Measurements from ENCODE around the gene CARMIL1.

Gene CARMIL1

DNA sequence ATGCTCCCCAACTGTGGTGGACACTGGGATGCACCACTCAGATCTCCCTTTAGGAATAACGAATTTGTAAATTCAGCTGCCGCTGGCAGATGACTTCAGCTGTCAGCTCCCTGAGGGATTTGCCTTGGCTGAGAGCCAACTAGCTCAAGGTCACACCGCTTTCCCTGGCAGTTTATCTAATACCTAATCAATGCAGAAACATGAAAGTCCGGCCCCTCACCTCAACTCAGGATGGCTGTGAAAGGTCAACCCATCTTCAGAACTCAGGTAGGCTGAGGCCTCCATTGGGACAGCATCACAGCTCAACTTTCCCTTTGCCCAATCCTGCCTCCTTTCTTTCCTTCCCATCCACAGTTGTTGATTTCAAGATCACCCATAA is 350.0 kb downstream of the CARMIL1 start:
- no peak for FAIRE-seq

DNA sequence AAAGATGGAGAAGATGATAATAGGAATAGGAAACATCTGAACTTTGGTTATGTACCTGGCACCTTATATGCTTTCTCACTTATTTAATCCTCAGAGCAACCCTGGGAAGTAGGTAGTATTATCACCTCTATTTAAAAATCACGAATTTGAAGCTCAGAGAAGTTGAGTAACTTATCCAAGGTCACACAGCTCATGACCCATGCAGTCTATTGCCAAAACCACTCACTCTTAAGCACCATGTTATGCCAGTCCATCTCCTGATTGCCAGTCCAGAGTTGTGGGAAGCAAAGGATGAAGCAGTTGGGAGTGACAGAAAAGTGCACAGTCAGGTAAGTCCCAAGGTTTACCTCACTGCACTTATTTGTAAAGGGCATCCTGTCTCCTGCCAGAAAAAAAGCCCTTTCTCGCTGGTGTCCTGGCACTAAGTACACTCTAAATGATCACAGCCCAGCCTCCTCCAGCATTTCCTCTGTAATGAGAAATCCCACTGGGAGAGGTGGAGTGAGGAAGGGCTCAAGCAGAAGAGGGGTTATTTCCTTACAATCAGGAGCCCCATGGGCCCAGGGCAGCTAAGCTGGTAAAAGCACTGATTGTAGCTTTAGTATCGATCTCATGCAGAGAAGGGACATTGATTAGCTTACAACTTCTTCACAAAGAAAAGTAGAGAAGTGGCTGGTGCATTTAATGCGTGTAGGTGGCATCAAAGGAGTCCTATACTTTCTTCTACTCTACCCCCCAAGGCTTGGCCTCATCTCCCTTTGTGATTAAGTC is 351.5 kb downstream of the CARMIL1 start:
- no peak for FAIRE-seq

DNA sequence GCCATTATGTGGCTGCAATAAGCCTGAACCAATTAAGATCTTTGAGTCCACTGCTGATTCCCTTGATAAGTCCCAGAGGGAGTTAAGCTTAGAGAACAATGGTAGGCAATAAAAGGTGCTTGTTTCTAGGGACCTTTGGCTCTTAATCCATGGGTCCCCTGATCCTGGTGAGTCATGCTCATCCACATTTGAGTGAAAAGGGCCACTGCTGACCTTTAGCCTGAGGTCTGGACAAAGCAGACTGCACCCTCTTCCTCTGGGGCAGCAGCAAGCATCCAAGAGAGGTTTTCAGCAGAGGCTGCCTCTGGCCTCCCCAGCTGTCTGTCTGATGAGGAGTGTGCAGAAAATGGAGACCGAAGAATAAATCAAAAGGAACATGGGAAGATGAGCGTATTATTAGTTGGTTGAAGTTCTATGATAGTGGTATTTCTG is 356.7 kb downstream of the CARMIL1 start:
- no peak for FAIRE-seq

DNA sequence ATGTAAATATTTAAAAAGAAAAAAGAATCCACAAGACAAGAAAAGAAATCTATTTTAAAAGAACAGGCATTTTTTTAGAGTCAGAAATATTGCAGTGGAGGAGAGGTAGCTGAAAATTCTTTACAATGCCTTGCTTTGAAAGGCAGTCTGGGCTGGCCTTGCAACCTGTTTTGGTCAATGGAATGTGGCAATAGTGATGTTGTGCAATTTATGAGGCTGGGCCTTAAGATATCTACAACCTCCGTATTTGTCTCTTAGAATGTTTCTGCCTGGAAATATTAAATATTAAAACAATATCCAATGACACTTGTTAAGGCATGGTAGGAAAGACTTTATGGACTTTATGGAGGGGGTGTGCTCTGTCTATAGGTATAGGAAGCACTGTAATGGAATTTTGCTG is 358.0 kb downstream of the CARMIL1 start:
- FAIRE-seq = no peak

DNA sequence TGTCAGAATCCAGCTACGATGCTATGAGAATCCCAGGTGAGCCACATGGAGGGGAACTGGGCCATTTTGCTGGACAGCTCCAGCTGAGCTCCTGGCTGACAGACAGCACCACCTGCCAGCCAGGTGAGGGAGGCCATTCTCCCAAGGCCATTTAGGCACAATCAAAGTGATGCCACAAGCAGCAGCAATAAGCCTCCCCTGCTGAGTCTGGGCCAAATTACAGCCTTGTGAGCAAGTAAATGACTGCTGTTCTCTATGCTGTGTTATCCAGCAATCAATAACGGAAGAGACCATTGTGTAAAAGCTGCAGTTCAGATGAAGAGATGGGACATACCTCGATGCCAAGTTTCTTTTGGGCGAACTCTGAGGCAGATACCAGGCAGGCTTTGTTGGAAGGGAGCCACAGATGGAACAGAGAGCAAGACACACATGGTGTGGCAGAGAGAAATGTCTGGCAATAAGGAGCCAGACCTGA is 358.8 kb downstream of the CARMIL1 start:
- FAIRE-seq = no peak

DNA sequence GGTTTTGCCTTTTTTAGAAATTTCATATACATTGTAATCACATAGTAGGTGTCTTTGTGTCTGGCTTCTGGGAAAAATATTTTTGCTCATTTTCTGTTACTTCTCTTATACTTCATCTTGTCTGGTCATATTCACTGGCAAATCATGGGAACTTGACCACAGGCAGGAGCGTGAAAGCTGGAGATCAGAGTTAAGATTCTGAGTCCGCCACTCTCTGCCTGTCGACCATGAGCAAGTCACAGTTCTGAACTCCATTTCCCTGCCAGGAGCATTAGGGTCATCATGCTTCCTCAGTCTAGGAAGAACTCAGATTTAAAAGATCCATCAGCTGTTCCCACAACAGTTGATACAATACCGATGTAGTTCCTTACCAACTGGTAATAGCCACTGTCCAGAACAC is 360.5 kb downstream of the CARMIL1 start:
- no peak for FAIRE-seq

DNA sequence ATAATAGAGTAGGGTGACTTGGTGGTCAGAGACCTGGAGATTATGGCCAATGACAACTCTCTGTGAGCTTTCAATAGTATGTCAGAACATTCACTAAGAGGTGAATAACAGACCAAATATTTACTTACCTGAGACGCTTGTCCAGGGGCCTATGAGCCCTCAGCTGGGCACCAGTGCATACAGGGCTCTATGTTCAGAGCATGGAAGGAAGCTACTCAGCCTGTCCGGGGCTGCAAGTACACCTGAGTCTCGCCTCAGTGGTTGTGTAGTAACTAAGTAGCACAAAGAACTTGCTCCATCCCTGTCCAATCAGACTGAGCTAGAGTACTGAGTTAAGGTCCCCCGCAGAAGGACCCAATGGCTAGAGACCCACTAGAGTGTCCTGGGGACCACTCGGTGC is 361.3 kb downstream of the CARMIL1 start:
- no peak for FAIRE-seq

DNA sequence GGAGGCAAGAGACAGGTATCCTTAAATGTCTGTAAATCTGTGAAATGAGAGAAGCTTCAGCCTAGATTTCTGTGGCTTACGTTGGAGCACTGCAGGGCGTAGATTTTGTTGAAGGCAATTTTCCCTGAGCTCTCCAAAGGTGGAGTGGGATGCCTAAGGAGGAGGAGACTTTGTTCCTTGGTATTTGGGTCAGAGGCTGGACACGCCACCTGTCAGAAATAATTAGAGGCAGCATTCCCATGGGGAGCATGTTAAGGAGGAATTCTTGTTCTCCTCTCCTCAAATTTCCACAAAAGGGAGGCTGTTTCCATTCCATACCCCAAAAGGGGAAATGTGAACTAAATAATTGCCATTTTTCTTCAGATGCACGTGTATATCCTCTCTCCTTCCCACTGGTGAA is 361.7 kb downstream of the CARMIL1 start:
- FAIRE-seq = no peak

DNA sequence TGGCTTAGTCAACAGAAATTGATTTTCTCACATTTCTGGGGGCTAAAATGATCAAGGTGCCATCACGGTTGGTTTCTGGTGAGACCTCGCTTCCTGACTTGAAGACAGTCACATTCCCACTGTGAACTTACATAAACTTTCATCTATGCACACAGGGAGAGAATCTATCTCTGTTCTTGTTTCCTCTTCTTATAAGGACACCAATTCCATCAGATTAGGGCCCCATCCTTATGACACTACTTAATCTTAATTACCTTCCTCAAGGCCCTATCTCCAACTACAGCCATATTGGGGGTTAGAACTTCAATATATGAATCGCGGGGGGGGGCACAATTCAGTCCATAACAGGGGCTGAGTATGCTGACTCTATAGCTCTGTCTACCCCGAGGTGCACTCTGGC is 362.2 kb downstream of the CARMIL1 start:
- FAIRE-seq = no peak

DNA sequence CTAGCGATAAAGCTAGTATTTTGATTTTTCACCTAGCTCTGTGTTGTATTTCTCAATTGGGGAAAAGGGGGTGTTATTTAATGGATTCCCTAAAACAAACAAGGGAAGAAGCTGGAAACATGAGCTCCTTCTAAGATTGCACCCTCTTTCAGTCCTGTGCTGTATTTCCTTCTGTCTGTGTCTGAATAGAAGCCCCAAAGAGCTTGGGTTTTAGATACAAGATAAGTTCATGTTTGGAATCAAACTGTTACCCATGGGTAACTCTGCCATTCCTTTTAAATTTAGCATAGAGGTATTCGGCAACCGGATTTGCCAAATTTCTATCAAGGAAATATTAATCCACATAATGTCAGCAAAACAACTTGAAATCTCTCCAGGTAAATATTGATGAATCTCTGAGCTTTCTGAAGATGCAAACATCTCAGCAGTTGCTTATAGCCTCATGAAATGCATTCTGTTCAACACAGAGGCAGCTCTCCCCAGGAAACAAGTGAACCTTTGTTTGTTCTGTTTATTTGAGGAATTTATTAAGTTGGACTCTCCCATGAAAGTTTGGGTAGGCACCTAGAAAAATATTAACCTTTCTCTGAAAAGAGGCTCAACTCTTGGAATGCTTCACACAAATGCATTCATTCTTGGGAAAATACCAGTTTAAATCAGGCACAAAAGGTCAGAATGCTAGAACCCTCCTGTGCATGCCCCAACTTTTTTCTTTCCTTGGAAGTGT is 362.9 kb downstream of the CARMIL1 start:
- no peak for FAIRE-seq

DNA sequence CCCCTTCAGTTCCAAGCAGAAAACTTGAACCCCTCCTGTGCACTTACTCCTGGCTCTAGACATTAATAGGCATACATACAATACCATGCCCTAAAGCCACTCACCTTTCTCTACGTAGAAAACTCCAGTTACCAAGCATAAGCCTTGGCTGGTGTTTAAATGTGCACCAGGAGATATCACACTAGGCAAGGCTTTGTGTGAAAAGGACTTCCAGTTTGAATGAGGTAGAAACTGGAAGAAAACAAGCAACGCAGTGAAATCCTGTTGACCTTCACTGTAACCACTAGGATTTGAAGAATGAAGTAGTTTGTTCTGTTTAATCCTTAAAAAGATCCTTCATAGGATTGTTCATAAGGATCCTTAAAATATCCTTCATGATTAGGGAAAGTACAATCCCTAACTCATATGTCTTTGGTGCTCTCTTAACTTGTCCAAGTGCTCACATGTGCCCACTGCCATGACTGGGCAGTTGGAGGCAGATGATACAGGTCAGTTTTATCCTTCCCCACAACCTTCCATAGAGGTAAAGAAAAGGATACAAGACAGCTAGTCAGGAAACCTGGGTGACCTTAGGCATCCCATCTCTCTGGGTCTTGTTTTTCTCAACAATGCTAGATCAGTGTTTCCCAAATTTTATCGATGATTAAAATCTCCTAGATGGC is 363.6 kb downstream of the CARMIL1 start:
- FAIRE-seq = no peak

DNA sequence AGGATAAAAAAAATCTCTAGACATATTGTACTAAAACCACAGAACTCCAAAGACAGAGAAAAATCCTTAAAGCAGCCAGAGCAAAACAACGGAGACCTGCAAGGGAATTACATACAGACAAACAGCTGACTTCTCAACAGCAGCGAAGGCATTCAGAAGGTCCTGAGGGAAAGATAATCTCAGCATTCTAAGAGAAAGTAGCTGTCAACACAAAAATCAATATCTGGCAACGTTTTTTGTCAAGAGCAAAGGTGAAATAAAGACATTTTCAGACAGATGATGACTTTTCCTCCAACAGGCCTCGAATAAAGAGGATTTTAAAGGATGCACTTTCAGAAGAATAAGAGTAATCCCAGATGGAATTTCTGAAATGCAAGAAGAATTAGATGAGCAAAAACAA is 366.7 kb downstream of the CARMIL1 start:
- FAIRE-seq = no peak

DNA sequence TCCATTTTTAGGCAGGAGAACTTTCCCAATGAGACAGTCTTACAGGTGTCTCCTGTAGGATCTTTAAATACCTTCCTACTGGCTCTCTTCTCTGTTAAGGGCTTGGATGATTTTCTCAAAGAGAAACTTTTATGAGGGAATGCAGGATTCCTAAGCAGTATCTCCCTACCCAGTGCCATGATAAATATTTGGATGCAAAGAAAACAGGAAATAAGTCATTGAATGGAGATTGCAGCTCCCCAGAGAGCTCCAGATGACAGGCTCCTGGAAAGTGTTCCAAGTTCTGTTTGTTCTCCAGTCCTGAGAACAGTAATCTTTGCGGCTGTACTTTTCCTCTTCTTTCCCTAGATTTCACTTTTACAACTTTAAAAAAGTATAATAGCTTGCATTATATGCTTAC is 370.4 kb downstream of the CARMIL1 start:
- FAIRE-seq = no peak

DNA sequence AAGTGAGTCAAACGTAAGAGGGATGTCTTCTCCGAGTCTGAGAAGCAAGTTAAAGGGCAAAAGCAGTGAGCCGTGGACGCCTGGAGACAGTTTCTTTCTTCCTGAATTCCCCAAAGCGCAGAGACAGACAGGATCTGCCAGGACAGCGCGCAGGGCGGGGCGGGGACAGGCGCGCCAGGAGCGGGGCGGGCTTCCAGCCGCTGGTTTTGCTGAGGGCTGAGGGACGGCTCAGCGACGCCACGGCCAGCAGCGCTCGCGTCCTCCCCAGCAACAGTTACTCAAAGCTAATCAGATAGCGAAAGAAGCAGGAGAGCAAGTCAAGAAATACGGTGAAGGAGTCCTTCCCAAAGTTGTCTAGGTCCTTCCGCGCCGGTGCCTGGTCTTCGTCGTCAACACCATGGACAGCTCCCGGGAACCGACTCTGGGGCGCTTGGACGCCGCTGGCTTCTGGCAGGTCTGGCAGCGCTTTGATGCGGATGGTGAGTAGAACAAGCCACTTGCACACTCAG is 372.9 kb downstream of the CARMIL1 start, which contains the start of gene SCGN:
TSS of gene SCGN (plus strand) at position 209 of the 509 bp plus-strand sequence. CDS start at position 398, 189 bp downstream.
- FAIRE-seq = no peak

DNA sequence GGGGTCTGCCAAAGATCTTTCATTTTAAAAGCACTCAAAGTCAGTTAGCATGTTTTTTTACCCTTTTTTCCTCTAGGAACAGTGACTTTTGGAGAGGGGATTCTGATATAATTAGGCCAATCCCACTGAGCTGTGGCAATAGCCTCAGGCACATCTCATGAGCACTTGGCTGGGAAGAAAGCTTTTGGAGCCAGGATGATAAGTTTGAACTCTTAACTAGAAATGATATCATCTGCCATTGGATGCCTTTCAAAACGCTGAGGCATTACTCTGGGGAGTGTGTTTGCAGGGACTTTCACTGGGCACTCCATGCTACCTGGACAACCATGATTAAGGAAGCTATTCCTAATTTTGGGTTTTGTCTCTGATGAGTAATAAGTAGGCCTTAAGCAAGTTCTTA is 376.5 kb downstream of the CARMIL1 start:
- FAIRE-seq = no peak

DNA sequence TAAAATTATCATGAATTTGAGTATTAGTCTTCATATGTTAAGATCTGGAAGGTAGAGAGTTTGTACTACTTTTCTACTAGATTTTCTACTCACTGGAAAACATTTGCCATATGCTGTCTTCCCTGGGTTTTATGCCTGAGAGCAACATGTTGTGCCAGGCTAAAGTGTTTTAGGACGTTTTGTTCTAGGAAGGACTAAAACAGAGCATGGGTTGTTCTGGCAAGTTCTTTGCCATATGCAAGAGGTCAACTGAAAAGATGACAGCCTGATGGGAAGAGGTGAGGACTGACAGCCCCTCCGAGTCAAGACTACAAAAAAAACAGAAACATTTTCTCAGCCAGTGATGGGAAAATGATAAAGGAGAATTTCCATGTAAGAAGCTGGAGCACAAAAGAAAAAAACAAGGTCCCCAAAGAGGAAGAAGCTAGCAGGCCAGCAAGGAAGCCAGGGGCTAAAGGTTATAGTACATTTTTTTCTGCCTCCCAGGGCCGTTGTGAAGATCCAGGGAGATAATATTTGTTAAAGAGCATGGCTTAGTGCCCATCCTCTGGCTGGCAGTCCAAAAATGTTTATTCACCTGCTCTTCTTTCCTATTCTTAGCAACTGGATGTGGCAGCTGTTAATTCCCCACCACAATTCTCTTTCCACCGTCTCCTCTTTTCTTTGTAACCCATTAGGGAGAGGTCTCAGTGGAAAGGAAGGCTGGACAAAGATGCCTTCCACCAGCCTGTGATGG is 380.6 kb downstream of the CARMIL1 start:
- FAIRE-seq = no peak

DNA sequence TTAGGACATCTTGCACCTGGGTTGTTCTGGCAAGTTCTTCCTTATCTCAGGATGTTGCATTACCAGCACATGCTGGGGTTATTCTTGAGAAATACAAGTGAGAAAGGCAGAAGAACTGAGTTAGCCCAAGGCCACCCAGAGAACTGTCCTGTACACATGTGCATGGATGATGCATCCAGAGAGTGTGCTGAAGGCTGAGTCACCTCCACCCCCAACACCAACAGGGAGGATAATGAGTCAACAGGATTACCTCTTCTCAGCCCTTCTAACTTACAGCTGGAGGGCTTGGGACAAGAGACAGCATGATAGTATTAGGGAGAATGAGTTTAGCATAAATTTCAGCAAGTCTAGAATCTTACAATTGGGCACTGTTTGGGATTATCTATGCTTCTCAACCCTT is 381.3 kb downstream of the CARMIL1 start:
- FAIRE-seq = no peak

DNA sequence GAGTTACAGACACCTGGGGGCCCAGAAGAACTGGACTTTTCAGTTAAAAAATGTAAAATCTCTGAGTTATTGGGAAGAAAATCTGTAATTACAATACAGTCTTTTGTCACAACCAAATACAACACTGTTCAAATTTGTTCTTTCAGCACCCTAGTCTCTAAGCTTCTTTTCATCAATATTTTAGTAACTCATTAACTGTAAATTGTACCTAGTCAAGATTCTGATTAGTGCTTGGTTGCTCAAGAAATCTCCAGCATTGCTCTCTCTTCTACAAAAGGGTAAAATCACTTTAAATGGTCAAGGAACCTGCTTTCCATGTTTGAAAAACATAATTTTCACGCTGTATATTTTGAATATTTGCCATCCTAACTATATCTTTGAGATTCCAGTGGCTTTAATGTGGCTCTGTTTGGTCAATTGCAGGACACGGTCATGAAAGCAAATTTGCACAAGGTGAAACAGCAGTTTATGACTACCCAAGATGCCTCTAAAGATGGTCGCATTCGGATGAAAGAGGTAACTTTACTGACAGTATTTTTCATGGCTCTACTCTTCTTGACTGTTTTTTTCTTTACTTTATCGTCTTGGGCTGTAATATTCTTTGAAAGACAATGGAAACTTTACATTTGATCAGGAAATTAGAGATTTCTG is 382.1 kb downstream of the CARMIL1 start:
- no peak for FAIRE-seq

DNA sequence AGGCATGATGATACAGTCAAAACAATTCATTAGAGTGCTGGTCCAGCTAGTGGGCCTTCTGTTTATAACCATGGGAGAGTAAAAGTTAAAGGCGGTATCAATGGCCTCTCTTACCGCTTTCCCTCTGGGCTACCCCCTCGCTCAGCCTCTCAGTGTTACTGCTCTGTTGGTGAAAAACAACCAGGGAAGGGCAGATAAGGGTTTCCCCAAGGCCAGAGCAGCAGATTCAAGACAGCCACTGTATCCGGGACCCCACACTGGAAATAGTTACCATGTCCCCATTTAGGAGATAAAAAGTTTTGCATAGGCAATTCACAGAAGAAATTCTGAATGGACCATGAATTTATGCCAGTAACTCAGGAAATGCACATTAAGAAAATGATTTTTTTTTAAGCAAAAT is 386.3 kb downstream of the CARMIL1 start:
- FAIRE-seq = no peak

DNA sequence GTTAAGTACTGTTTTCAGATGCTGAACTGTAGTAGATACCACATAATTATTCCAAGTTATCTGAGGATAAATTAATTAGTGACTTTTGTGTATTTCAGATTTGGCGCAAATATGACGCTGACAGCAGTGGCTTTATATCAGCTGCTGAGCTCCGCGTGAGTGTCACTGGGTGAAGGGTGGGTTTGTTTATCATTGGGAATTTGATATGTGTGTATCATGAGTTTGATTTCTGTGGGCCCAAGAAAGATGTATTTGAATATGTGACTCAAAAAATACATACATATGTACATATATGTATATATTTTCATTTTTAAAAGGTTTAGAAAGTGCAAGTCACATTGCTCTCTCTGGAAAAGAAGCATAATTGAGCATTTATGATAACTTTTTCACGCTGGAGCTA is 390.2 kb downstream of the CARMIL1 start:
- no peak for FAIRE-seq

Data from TTC549 (cell line).